ENCODE measurements around the gene FSTL1.

FSTL1 gene

DNA sequence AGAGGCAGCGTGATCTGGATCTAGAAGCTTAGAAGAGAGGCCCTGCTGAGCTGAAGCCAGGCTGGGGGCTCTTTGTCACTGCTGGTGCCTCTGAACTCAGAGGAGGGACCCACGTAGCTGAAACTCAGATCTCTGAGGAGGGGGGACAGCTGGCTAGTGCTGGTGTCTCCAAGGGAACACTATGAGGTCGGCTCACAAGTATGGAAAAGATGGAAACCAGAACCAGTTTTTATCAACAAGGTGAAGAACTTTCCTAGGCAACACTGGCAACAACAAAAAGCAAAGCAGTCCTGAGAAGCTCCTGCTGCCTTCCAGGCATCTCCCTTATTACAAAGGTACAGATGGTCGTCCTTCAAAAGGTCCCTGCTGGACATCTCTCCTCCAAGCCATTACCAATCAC is 27.0 kb upstream of the FSTL1 start:
- Histone ChIP-seq H3K36me3 (ENCODE audit: control insufficient read depth, insufficient read depth, low read length) (no peaks in the 10 kb centered on the region), H3K4me1 (ENCODE audit: control insufficient read depth, insufficient read depth, low read length) (no peaks in the 10 kb centered on the region), H3K9ac (ENCODE audit: low read depth, low read length) (no peak overlapping the region)

GRCh38 chr3:120475722-120476377 is 25.1 kb upstream of the FSTL1 start:
- H3K9me3 ChIP-seq (ENCODE audit: control insufficient read depth, insufficient read depth, low read length) = no peaks in the 10 kb centered on the region
- no peak overlapping the region for H3K4me3 ChIP-seq (ENCODE audit: low read depth, low read length)
- H3K27me3 ChIP-seq (ENCODE audit: control insufficient read depth, insufficient read depth, low read length) = no peaks in the 10 kb centered on the region
- H3K4me1 ChIP-seq (ENCODE audit: control insufficient read depth, insufficient read depth, low read length) = no peaks in the 10 kb centered on the region
- H3K36me3 ChIP-seq (ENCODE audit: control insufficient read depth, insufficient read depth, low read length) = no peaks in the 10 kb centered on the region
- no peak overlapping the region for H3K9ac ChIP-seq (ENCODE audit: low read depth, low read length)

More for the DNA sequence above, 27.0 kb upstream of the FSTL1 start:
- Histone ChIP-seq H3K9me3 (ENCODE audit: control insufficient read depth, insufficient read depth, low read length) (no peaks in the 10 kb centered on the region), H3K27me3 (ENCODE audit: control insufficient read depth, insufficient read depth, low read length) (no peaks in the 10 kb centered on the region), H3K4me3 (ENCODE audit: low read depth, low read length) (no peak overlapping the region)

- H3K9me3 ChIP-seq (ENCODE audit: control insufficient read depth, insufficient read depth, low read length) = no peaks in the 10 kb centered on the region
- H3K27me3 ChIP-seq (ENCODE audit: control insufficient read depth, insufficient read depth, low read length) = no peaks in the 10 kb centered on the region
- no peak overlapping the region for H3K9ac ChIP-seq (ENCODE audit: low read depth, low read length)
- H3K36me3 ChIP-seq (ENCODE audit: control insufficient read depth, insufficient read depth, low read length) = no peaks in the 10 kb centered on the region
- H3K4me1 ChIP-seq (ENCODE audit: control insufficient read depth, insufficient read depth, low read length) = peaks cover 3% of the 10 kb centered on the region
- no peak overlapping the region for H3K4me3 ChIP-seq (ENCODE audit: low read depth, low read length)
These were observed 23.3 kb upstream of the FSTL1 start for GRCh38 chr3:120473896-120474675.

- Histone ChIP-seq H3K9ac (ENCODE audit: low read depth, low read length) (no peak overlapping the region), H3K4me1 (ENCODE audit: control insufficient read depth, insufficient read depth, low read length) (peaks cover 6% of the 10 kb centered on the region), H3K36me3 (ENCODE audit: control insufficient read depth, insufficient read depth, low read length) (no peaks in the 10 kb centered on the region), H3K27me3 (ENCODE audit: control insufficient read depth, insufficient read depth, low read length) (no peaks in the 10 kb centered on the region), H3K4me3 (ENCODE audit: low read depth, low read length) (no peak overlapping the region), H3K9me3 (ENCODE audit: control insufficient read depth, insufficient read depth, low read length) (no peaks in the 10 kb centered on the region)
These were observed 22.6 kb upstream of the FSTL1 start for GRCh38 chr3:120473389-120473788.

DNA sequence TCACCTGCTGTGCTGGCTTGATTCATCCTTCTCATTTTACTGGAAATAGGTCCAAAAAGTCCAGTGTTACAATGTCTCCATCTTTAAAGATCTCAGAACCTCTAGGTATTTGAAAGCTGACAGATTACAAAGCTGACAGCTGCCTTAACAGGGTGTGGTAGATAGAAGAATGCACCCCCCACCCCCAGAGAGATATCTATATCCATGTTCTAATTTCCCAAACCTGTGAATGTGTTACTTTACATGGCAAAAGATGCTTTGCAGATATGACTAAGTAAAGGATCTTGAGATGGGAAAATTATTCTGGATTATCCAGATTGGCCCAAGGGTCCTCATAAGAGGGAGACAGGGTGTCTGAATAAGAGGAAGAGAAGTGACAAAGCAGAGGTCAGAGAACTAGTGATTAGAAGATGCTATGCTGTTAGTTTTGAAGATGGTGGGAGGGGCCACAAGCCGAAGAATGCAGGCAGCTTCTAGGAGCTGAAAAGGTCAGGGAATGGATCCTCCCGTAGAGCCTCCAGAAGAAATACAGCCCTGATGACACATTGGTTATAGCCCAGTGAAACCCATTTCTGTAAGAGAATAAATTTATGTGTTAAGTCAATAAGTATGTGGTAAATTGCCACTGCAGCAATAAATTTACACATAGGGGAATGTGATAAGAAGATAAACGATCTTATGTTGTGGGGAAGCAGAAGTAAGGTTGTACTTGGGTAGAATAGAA is 21.5 kb upstream of the FSTL1 start:
- Histone ChIP-seq H3K9me3 (ENCODE audit: control insufficient read depth, insufficient read depth, low read length) (no peaks in the 10 kb centered on the region), H3K4me1 (ENCODE audit: control insufficient read depth, insufficient read depth, low read length) (peaks cover 6% of the 10 kb centered on the region), H3K27me3 (ENCODE audit: control insufficient read depth, insufficient read depth, low read length) (no peaks in the 10 kb centered on the region), H3K9ac (ENCODE audit: low read depth, low read length) (no peak overlapping the region), H3K4me3 (ENCODE audit: low read depth, low read length) (no peak overlapping the region), H3K36me3 (ENCODE audit: control insufficient read depth, insufficient read depth, low read length) (no peaks in the 10 kb centered on the region)

DNA sequence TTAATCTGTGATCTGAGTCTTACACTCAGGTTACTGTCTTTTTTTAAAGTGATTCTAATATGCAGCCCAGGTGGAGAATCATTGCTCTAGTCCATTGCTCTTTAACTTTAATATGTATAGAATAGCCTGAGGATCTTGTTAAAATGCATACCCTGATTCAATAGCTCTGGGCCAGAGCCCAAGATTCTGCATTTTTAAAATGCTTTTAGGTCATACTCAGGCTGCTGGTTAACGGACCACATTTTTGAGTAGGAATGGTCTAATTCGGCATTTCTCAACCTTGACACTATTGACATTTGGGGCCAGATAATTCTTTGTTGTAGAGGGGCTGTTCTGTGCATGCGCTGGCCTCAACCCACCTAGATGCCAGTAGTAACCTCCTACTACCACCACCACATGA is 20.9 kb upstream of the FSTL1 start:
- Histone ChIP-seq H3K4me3 (ENCODE audit: low read depth, low read length) (no peak overlapping the region), H3K36me3 (ENCODE audit: control insufficient read depth, insufficient read depth, low read length) (no peaks in the 10 kb centered on the region), H3K4me1 (ENCODE audit: control insufficient read depth, insufficient read depth, low read length) (peaks cover 6% of the 10 kb centered on the region), H3K9ac (ENCODE audit: low read depth, low read length) (no peak overlapping the region), H3K9me3 (ENCODE audit: control insufficient read depth, insufficient read depth, low read length) (no peaks in the 10 kb centered on the region), H3K27me3 (ENCODE audit: control insufficient read depth, insufficient read depth, low read length) (no peaks in the 10 kb centered on the region)

DNA sequence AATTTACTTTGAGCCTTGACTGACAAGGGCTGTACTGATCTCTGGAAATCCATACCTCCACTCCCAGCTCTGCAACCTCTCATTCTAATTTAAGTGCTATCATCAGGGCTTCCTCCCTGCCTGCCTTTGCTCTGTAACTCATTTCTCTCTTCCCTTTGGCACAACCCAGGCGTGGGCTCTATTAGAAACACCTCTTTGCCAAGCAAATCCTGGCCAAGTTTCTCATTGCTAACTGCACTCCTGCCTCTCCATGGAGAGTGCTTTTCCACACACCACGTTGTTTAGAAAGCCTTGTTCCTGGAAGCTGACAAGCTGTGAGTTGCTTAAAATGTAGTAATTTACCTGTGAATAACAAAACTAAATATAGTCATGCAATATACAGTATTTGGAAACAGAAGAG is 20.1 kb upstream of the FSTL1 start:
- no peaks in the 10 kb centered on the region for H3K27me3 ChIP-seq (ENCODE audit: control insufficient read depth, insufficient read depth, low read length)
- H3K36me3 ChIP-seq (ENCODE audit: control insufficient read depth, insufficient read depth, low read length) = no peaks in the 10 kb centered on the region
- peaks cover 6% of the 10 kb centered on the region for H3K4me1 ChIP-seq (ENCODE audit: control insufficient read depth, insufficient read depth, low read length)
- H3K9ac ChIP-seq (ENCODE audit: low read depth, low read length) = no peak overlapping the region
- H3K4me3 ChIP-seq (ENCODE audit: low read depth, low read length) = no peak overlapping the region
- no peaks in the 10 kb centered on the region for H3K9me3 ChIP-seq (ENCODE audit: control insufficient read depth, insufficient read depth, low read length)

- Histone ChIP-seq H3K27me3 (ENCODE audit: control insufficient read depth, insufficient read depth, low read length) (no peaks in the 10 kb centered on the region), H3K4me1 (ENCODE audit: control insufficient read depth, insufficient read depth, low read length) (peaks cover 6% of the 10 kb centered on the region), H3K9me3 (ENCODE audit: control insufficient read depth, insufficient read depth, low read length) (no peaks in the 10 kb centered on the region), H3K4me3 (ENCODE audit: low read depth, low read length) (no peak overlapping the region), H3K9ac (ENCODE audit: low read depth, low read length) (no peak overlapping the region), H3K36me3 (ENCODE audit: control insufficient read depth, insufficient read depth, low read length) (no peaks in the 10 kb centered on the region)
These were observed 19.1 kb upstream of the FSTL1 start for GRCh38 chr3:120469882-120470301.

DNA sequence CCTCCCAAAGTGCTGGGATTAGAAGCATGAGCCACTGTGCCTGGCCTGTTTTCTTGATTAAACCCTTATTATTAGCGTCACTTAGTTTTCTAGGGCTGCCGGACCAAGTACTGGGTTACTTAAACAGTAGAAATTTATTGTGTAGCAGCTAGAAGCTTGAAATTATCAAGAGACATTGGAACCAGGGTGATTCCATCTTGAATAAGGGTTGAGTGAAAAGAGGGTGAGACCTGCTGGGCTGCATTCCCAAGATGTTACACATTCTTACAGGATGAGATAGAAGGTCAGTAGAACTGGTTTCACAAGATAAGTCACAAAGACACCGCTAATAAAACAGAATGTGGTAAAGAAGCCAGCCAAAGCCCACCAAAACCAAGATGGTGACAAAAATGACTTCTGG is 18.6 kb upstream of the FSTL1 start:
- no peak overlapping the region for H3K9ac ChIP-seq (ENCODE audit: low read depth, low read length)
- H3K9me3 ChIP-seq (ENCODE audit: control insufficient read depth, insufficient read depth, low read length) = no peaks in the 10 kb centered on the region
- no peak overlapping the region for H3K4me3 ChIP-seq (ENCODE audit: low read depth, low read length)
- H3K36me3 ChIP-seq (ENCODE audit: control insufficient read depth, insufficient read depth, low read length) = no peaks in the 10 kb centered on the region
- no peaks in the 10 kb centered on the region for H3K27me3 ChIP-seq (ENCODE audit: control insufficient read depth, insufficient read depth, low read length)
- H3K4me1 ChIP-seq (ENCODE audit: control insufficient read depth, insufficient read depth, low read length) = peaks cover 6% of the 10 kb centered on the region

GRCh38 chr3:120468635-120469295 is 18.0 kb upstream of the FSTL1 start:
- Histone ChIP-seq H3K36me3 (ENCODE audit: control insufficient read depth, insufficient read depth, low read length) (no peaks in the 10 kb centered on the region), H3K4me3 (ENCODE audit: low read depth, low read length) (no peak overlapping the region), H3K9ac (ENCODE audit: low read depth, low read length) (no peak overlapping the region), H3K27me3 (ENCODE audit: control insufficient read depth, insufficient read depth, low read length) (no peaks in the 10 kb centered on the region), H3K9me3 (ENCODE audit: control insufficient read depth, insufficient read depth, low read length) (no peaks in the 10 kb centered on the region), H3K4me1 (ENCODE audit: control insufficient read depth, insufficient read depth, low read length) (peaks cover 6% of the 10 kb centered on the region)

GRCh38 chr3:120462409-120462959 is 11.7 kb upstream of the FSTL1 start:
- peaks cover 4% of the 10 kb centered on the region for H3K4me1 ChIP-seq (ENCODE audit: control insufficient read depth, insufficient read depth, low read length)
- no peak overlapping the region for H3K9ac ChIP-seq (ENCODE audit: low read depth, low read length)
- H3K4me3 ChIP-seq (ENCODE audit: low read depth, low read length) = no peak overlapping the region
- H3K36me3 ChIP-seq (ENCODE audit: control insufficient read depth, insufficient read depth, low read length) = no peaks in the 10 kb centered on the region
- H3K9me3 ChIP-seq (ENCODE audit: control insufficient read depth, insufficient read depth, low read length) = no peaks in the 10 kb centered on the region
- no peaks in the 10 kb centered on the region for H3K27me3 ChIP-seq (ENCODE audit: control insufficient read depth, insufficient read depth, low read length)

Measured in iPS-15b (cell line).